Testis (tissue), 2 donors: ENCODE measurements around the gene KLHDC9.

Experiments used
- CTCF ChIP-seq, 3 experiments: fragments of 450-650 bp in 2 of 3; fragments of 200-600 bp in 1 of 3; sonication (generic) in 1 of 3; IDR thresholded peaks; one replicate each; pipeline ENCODE4 v1.5.1; 2016 to 2019; ENCODE audit warnings: antibody characterized with exemption in 3 of 3, mild to moderate bottlenecking in 2 of 3, moderate library complexity in 1 of 3
- POLR2A ChIP-seq: fragments of 450-650 bp; IDR thresholded peaks from one replicate; pipeline ENCODE4 v1.6.1; 2017; ENCODE audit warnings: antibody characterized with exemption, mild to moderate bottlenecking, moderate library complexity

- TF ChIP-seq CTCF (IDR thresholded peaks at IDR 0.05) (no peak), POLR2A (no peak)
Measured at GRCh38 chr1:161054232-161054631, 43.9 kb upstream of the KLHDC9 start.
